Mammary epithelial cell (primary cell): Measurements from ENCODE around the gene KRTAP2-2.

ENCODE experiments used
- CTCF ChIP-seq, 2 donors: IDR thresholded peaks in 1 of 2; conservative IDR thresholded peaks in 1 of 2; 2 replicates each; pipeline ENCODE4 v1.5.1; 2011 to 2012; ENCODE audit warnings: inconsistent platforms in 2 of 2, low read length in 2 of 2, mild to moderate bottlenecking in 2 of 2, control low read depth in 1 of 2, low read depth in 1 of 2; ENCODE audit not compliant: insufficient read depth in 1 of 2; ENCODE audit errors: extremely low read depth in 1 of 2
- EZH2 ChIP-seq: IDR thresholded peaks from 2 replicates; pipeline ENCODE4 v1.6.1; 2012; ENCODE audit warnings: low read length, inconsistent platforms, borderline replicate concordance

GRCh38 chr17:41098042-41098441 lies 43.0 kb upstream of the KRTAP2-2 start, which contains the start of gene KRTAP4-8:
- TF ChIP-seq CTCF (conservative IDR thresholded peaks at IDR 0.05 in 1 of 2, IDR thresholded peaks at IDR 0.05 in 1 of 2; ENCODE audit: extremely low read depth in 1 of 2, insufficient read depth in 1 of 2, low read depth in 1 of 2, low read length in 2 of 2) (no peak), EZH2 (no peak)
